Measurements from ENCODE around the gene POLRMT. TPM values are rescaled to one million over a fixed set of nuclear protein-coding genes. Genes with fewer than 3 reads are reported as not detected.

POLRMT gene
- total and polyA plus RNA-seq, 11 donors, result 32.0 to 78.0 (median 41.5) TPM

GRCh38 chr19:680287-681028 lies 47.1 kb upstream of the POLRMT start:
- Histone ChIP-seq H3K36me3 (peaks cover 0 to 9% (median 3%) of the 10 kb centered on the region in 9 donors), H3K27ac (peak overlapping the region; percentile 83 to 99 (median 98)), H3K4me1 (peaks cover 4 to 52% (median 23%) of the 10 kb centered on the region in 12 donors), H3K27me3 (peaks cover 0 to 10% (median 0%) of the 10 kb centered on the region in 9 donors), H3K4me3 (peak overlapping the region; percentile 51 to 96 (median 80)), H3K9me3 (no peaks in the 10 kb centered on the region)
- WGBS, 4 donors, result 1 to 2% (median 1%) methylated on average over 46 to 70 of the region's 70 CpGs
- ATAC-seq (peak; percentile 81 to 88 (median 84)), DNase-seq (peak; percentile 99 to 100 (median 100))
- intact Hi-C loops (cut with DNase I), result loop anchor here in 1 of 10 donors (1.0 kb wide), 1 partner anchor 16 kb away; no protein-coding TSS in a partner anchor
- TF ChIP-seq CTCF (IDR thresholded peaks at IDR 0.05) (peak in 10 of 12 donors; percentile 13 to 69 (median 49)), POLR2A (IDR thresholded peaks at IDR 0.05) (peak in 1 of 2 donors; percentile 91)

GRCh38 chr19:679418-680286 lies 46.3 kb upstream of the POLRMT start:
- H3K36me3 ChIP-seq, result peaks cover 0 to 9% (median 3%) of the 10 kb centered on the region in 9 donors
- peak overlapping the region; percentile 51 to 96 (median 80) for H3K4me3 ChIP-seq
- peak in 3 of 4 donors; percentile 27 to 35 (median 32) for ATAC-seq
- peak overlapping the region; percentile 83 to 99 (median 98) for H3K27ac ChIP-seq
- H3K4me1 ChIP-seq, result peaks cover 4 to 58% (median 24%) of the 10 kb centered on the region in 12 donors
- 1 to 41% (median 6%) methylated on average over 6 to 69 of the region's 69 CpGs for WGBS, 4 donors
- no peaks in the 10 kb centered on the region for H3K9me3 ChIP-seq
- H3K27me3 ChIP-seq, result peaks cover 0 to 18% (median 0%) of the 10 kb centered on the region in 9 donors
- peak; percentile 74 to 90 (median 84) for DNase-seq
- intact Hi-C loops (cut with DNase I), result loop anchor here in 1 of 10 donors (1.0 kb wide), 1 partner anchor 15 kb away; no protein-coding TSS in a partner anchor
- TF ChIP-seq POLR2A (IDR thresholded peaks at IDR 0.05), result no peak
- TF ChIP-seq CTCF (IDR thresholded peaks at IDR 0.05), result no peak

DNA sequence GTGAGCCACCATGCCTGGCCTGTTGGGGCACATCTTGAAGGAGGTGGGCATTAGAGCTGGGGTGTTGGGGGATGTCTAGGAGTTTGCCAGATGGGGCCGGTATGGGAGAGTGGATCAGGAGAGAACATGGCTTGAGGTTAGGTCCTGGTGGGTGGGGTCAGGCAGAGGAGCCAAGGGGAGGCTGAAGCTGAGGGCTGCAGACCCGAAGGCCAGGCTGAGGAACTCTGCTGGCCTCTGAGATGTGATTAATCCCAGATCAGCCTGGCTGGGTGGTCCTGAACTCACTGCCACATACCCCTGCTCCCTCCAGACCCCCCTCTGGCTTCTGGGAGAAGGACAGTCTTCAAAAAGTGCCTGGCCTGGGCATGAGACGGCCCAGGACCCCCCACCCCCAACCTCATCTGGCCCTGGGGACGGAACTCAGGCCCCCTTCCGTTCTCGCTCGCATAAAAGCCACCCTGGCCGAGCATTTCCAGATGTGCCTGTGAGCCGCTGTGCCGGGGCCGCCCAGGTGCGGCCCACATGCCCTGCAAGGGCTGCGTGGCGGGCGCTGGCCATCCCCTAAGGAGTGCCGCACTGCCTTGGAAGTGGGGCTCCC lies 45.6 kb upstream of the POLRMT start:
- H3K36me3 ChIP-seq, result peaks cover 0 to 9% (median 3%) of the 10 kb centered on the region in 9 donors
- no peak for DNase-seq
- H3K27ac ChIP-seq, result peak overlapping the region in 11 of 12 donors; percentile 83 to 99 (median 98)
- peaks cover 0 to 19% (median 0%) of the 10 kb centered on the region in 9 donors for H3K27me3 ChIP-seq
- peak overlapping the region in 11 of 12 donors; percentile 51 to 96 (median 81) for H3K4me3 ChIP-seq
- TF ChIP-seq POLR2A (IDR thresholded peaks at IDR 0.05) (no peak), CTCF (IDR thresholded peaks at IDR 0.05) (no peak)
- WGBS, 4 donors, result 90 to 96% (median 94%) methylated on average over 2 to 16 of the region's 16 CpGs
- H3K9me3 ChIP-seq, result no peaks in the 10 kb centered on the region
- peaks cover 4 to 66% (median 24%) of the 10 kb centered on the region in 12 donors for H3K4me1 ChIP-seq
- intact Hi-C loops (cut with DNase I), result no loop called here
- ATAC-seq, result no peak

Data from heart left ventricle (tissue), 16 donors.